HG02642 (cell line): ENCODE measurements around the gene POLD4.

Experiments used
- ATAC-seq: cut with Tn5 transposase; IDR thresholded peaks from one replicate; pipeline ENCODE4 v1.9.1; 2021; ENCODE audit warnings: mild to moderate bottlenecking; ENCODE audit not compliant: unreplicated experiment, poor library complexity

POLD4 gene

DNA sequence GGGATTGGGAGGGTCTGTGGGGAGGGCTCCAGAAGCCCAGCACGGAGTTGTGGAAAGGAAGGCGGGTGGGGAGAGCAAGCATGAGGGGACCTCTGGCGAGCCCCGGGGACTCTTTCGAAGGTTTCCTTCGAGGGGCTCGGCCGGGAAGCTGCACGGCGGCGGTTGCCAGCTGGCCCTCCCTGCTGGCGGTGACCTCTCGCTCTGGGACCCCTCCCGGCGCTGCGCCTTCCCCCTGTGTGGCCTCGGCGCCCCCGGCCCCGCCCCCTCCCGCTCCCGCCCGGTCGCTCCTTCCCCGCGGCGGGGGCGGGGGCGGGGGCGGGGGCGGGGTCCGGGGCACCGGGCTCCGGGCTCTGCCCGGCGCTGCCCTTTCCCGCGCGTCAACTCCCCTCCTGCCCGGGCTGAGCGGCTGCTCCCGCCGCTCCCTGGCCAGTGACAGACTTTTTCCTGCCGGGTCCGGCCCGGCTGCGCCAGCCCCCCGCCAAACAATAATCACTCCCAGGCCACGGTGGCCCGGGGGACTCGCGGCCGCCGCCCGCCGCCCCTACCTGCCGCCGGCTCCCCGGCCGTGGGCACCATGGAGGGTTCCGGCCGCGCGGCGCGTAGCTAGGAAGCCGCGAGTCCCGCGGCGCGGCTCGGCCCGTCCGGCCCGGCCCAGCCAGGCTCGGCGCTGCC, 19.1 kb upstream of the POLD4 start:
- ATAC-seq = peak; percentile 24

DNA sequence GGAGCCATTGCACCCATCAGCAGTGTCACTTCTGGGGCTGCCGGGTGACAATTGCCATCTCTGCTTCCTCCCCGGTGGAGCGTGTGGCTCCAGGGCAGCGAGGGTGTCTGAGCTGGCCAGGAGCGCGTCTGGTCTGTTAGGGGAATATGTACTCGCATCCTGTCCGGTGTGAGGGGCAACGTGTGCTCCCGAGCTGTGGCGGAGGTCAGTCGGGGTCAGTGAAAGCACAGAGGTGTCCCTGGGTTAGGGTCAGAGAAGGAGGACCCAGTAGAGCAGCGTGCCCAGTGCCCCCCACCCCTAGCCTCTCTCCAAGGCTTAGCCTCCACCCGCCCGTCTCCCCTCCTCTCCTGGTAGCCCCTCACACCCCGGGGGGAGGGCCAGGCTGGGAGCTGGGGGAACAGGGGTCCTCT, 18.6 kb upstream of the POLD4 start:
- no peak for ATAC-seq

DNA sequence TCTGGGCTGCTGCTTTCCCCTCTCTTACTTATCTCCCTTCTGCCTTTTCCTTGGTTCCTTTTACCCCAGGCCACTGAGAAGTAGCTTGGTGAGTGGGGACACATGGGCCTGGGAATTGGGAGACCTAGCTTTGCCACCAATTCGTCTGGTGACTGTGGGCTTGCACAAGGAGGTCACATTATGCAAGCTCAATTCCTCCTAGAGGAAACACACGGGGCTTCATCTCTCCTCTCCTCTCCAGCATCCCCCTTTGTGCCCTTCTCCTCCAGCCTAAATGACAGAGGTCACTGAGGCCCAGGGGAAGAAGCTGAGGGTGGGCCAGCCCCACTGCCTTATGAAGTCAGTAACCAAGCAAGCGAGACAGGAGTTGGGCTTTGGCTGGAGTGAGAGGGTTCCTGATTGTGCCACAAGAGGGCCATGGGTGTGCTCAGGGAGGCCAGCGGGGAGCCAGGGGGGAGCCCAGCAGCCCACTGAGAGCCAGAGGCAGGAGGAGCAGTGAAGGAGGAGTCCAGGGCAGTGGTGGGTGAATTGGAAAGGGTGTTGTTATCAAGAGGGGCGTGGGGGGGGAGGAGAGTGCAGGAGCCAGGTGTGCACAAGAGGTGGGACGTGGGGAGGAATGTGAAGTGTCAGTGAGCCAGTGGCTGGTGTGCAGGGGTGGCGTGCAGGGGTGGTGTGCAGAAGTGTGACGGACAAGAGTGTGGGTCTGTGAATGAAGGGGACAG, 18.0 kb upstream of the POLD4 start:
- ATAC-seq = no peak

DNA sequence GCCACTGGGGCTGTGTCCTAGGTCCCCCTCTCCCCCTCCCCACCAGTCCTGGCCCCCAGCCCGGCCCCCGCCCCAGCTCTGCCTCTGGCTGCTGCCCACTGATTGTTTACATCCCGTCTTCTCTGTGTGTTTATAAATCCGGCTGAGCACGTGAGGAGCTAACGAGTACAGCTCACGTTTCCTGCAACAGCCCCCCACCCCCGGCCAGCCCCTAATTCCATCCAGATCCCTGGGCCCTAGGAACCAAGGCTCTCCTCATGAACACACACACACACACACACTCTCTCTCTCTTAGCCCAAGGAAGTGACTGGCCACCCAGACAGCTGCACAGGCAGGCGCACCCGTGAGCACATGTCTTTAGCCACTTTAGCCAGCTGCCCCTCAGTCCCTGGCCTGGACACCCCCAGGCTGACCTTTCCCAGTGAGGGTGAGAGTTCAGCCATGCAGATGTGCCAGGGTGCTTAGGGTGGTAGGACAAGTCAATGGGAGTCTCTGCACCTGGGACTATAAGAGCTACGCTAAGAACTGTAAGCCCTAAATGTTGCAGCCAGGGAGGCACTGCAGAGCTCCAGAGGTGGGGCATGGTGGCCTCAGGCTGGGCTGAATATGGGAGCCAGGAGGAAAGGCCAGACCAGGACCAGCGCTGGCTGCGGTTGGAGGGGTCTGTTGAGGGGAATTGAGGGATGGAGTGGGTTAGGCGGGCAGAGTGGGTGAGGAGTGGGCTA, 17.2 kb upstream of the POLD4 start:
- ATAC-seq = no peak

DNA sequence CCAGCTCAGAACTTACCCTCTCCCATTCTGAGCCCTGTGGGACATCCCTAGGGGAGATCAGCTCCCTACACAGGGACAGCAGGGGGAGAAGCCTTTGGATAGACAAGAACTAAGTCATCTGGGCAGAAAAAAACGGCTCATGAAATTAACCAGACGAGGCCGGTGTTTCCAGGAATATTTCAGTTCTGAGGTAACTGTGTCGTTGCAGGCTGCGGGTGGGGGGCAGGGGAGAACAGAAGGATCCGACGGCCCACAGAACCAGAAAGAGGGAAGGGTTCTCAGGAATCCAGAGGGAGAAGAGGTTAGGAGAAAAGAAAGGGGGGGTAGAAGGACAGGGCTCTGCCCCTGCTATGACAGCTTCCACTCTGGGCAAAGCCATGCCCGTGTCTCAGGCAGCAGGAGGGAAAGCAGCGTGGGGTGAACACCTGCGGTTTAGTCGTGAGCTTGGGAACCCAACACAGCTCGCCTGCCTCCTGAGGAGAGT, 16.5 kb upstream of the POLD4 start:
- no peak for ATAC-seq

DNA sequence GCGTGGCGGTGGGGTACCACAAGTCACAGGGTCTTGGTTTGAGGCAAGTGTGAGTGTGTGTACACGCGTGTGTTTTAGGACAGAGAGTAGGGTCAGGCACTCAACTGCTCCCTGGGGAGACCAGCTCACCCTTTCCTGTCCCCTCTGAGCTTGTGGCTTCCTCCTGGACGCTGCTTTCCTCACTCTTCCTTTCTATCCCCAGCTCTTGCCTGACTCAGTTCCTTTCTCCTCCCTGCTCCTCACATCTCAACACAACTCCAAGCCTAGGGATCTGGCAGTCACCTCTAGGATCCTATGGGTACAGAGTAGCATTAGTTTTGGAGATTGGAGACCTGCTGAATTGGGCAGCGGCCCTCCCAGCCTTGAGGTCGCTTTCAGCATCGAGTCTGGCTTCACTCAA, 15.9 kb upstream of the POLD4 start:
- ATAC-seq = no peak

DNA sequence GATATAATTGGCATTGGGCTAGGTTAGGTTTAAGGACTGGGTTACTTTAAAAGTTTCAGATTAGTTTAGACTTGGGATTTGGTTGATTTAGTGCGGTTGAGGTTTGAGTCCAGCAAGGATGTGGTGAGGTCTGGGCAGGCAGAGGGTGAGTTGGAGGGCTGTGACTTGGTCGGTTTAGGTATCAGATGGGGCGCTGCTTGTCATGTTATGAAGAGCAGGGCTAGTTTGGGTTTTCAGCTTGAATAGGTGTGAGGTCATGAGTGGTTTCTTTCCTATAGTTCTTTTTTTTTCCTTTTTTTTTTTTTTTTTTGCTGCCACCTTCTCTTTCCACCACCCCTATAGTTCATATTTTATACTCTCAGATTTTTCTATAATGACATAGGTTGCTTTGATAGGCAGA, 15.3 kb upstream of the POLD4 start:
- no peak for ATAC-seq

DNA sequence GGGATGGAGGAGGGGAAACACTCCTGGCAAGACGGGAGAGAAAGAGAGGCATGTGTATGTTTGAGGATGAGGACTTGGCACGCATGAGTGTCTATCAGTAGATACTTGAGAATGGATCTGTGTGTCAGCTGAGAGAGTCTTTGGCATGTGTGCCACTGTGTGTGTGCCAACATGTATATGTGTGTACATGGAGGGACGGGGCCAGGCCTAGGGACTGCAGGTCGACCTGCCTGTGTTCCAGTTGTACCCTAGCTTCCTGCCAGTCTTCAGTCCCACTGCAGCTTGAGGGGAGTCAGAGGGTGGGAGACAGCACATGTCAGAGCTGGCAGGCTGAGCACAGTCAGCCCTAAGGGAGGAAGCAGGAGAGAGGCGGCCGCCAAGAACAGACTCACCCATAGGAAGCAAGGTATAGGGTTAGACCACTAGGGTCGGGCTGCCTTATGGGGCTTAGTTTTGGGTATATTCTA, 14.4 kb upstream of the POLD4 start:
- no peak for ATAC-seq

DNA sequence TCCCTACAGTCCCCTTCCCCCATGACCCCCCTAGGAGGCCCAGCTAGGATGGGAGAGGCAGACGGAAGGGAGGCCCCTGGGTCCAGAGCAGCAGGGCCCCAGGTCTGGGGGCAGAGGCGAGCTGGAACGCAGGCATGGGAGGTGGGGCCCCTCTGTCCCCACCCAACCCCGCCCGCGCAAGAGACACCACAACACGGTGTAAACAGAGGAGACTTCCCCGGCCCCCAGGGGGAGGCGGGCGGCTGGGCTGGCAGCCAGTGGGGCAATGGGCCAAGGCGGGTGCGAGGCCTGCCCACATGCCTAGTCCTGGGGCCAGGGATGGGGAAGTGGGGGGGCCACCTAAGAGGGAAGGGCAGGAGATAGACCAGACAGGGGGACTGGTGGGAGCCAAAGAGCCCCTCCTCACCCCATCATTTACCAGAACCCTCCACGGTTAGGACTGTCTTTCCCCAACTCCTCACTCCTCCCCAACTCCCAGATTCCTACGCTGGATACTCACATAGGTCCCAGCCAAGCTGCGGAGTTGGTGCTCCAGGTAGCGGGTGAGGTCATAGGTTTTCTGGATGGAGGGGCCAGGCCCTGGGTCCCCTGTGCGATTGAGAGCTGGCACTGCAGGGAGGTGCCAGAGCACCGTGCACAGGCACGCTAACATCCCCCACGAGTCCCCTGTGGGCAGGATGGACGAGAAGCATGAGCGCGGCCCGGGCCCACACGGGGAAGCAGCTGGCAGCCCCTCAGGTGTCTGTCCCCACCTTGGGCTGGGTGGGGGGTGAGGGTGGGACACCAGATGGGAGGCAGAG, 13.8 kb upstream of the POLD4 start:
- ATAC-seq = no peak

DNA sequence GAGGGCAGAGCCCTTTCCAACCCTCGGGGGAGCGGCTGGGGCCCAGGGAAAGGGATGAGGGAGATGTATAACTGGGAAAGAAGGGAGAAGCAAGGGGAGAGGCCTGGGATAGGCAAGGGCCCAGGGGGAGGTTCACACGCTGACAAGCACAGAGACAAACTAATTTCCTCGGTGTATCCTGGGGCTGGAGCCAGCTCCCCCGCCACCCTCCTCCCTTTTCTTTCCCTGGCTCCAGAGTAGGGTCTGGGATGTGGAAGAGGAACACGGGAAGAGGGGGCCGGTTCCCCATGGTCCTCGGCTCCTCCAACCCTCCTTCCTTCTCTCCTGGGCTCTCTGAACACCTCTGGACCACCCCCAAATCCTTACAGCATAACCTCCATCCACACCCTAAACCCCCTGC, 13.2 kb upstream of the POLD4 start:
- no peak for ATAC-seq

DNA sequence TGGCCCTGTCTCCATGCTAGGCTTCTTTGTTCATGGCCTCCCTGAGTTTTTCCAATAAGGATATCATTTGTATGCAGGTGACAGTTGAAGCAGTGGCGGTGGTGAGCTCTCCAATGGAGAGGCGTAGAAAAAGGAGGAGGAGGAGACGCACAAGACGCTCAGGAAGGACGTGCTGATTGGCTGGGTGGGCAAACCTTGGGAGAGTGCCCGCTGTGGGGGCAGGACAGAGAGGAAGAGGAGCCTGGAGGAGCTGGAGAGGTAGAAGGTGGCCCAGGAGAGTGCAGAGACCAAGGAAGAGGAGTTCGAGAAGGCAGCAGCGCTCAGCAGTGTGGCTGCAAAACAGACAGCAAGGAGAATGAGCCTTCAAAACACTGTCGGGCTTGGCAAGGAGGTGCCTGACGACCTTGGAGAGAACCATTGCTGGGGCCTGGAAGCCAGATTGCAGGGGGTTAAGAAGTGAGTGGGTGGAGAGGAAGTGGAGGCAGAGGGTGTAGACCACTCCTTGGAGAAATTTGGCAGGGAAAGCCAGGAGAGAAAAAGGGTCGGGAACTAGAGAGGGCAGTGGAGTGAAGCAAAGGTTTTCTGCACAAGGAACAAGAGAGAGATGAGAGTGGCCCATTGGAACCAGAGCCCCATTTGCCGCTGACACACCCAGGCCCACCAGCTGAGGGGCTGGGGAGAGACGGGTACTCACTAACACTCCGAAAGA, 12.5 kb upstream of the POLD4 start:
- no peak for ATAC-seq

DNA sequence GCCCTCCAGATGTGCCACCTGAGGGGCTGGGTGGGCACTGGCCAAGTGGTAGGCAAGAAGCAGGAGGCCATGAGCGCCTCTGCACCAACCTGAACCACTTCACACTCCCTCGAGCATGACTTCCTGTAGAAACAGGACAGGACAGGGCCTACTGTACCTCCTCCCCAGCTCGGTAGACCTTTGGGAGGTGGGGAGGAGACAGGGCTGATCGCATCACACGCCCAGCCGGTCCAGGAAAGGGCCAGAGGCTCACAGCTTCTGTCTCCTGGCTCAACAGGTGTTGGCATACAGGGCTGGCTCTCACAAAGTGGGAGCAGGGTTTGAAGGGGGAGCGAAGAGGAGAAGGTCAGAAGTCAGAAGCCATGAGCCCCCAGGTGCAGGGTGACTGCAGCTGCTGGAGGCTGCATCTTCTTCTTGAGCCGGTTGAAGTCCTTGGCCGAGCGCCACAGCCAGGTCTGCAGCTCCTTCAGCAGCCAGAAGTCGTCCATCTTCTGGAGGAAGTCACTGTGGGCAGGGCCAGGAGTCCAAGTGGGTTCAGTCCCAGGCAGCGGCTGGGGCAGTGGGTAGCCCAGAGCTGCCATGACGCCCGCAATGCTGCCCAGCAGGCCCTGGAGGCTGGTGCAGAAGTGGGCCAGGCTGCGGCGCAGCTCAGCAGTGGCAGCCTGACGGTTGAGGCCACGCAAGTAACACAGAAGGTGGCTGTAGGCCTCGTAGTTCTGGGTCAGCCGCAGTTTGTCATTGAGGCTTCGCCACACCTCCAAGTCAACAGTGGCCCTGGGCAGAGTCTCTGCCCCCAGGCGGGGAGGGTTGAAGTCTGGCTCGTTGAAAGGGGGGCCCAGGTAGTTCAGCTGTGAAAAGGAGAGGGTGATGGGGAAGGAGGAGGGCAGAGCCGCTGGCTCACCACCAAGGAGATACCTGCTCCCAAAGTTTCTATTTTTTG, 11.7 kb upstream of the POLD4 start:
- no peak for ATAC-seq

DNA sequence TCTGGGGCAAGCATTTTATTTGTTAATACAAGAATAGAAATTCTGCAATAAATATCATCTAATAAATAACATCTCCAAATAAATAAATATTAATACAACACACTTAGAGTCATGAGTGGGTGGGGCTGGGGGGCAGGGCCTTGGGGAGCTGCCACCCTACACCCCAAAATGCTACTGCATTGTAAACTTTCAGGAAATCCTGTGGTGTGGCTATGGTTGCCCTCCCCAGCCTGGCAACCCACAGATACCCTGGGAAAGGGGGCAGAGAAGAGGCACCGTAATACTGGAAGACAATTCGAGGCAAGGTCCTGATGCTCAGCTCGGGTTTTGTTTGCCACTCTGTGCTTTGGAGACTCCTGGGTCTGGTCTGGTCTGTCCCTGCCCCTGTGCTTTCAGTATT, 10.8 kb upstream of the POLD4 start:
- ATAC-seq = no peak

DNA sequence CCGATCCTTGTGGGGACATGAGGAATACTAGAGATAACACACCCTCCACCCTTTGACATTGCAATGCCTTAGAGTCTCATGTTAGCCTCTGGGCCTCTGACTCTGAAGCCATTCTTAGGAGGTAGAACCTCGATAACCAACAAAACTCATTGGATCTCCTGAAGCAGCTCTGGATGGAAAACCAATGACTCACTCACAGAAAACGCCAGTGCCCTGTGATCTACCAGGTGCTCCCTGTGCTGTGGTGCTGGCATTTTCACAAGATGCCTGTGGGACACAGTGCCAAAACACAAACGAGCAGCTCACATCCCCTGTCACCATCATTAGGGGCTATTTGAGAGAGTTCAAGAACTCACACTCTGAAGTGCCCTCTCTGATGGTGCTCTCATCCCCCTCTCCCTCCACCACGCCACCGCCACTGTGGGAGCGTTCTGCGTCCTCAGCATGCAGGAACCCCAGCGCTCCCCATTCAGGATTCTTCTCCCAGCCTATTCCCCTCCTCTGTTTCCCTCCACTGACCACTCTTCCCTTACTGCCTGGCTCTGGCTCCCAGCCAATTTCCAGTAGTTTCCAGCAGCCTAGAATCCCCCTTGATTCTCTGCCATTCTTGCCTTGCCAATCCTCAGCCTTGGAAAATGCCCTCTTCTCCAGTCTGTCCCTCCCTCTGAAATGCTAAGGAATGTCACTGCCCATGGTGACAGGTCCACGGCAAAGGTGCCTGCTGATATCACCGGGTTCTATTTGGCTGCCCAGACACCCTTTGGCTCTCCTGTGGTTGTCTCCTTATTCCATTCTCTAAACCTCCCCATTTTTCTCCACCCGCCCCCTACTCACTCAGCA, 4.7 kb upstream of the POLD4 start:
- ATAC-seq = no peak

DNA sequence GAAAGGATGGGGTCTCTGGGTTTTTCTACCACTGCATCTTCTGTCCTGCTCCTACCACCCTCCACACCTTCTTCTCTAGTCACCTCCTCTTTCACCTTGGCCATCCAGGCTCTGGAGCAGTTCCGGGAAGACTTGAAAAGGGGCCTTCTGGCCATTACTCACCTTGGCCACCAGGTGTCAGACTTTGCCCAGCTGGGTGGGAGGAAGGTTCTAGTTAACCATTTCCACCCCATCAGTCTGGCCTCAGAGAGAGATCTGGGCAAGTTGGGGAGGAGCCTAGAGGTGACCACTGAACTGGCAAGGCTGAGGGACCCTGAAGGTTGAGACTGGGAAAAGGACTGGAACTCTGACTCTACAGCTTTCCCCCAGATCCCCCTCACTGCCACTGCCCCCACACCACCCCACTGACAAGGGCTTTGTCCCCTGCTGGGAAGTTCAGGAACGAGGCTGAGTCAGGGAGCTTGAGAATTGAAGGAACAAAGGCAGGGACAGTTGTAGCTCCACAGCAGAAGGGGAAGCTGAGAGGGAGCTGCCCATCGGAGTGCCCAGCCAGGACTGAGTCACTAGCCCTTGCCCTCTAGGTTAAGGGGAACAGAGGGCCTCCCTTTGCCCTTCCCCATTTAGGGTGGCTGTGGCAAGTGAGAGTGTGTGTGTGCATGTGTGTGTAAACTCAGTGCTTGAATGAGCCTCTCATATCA, 3.7 kb upstream of the POLD4 start:
- no peak for ATAC-seq

DNA sequence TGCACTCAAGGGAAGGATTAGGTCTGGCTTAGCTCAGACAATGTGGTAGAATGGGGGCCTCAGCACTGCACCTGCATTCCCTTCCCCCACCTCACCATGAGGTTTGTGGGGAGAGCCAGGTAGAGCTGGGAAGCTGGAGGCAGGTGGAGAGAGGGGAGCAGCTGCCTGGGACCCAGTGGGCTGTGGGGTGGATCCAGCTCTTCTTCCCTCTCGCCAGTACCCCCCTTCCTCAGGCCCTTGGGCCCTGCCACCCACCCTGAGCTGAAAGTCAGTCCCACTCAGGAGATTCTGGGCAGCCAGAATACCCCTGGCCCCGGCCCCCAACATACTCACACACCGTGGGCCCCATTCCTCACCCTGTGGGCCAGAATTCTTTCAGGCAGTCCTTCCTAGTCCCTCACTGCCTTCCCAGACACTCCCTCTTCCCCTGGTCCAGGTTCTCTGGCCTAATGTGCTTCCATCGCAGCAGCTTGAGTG, 3.1 kb upstream of the POLD4 start:
- ATAC-seq = no peak

DNA sequence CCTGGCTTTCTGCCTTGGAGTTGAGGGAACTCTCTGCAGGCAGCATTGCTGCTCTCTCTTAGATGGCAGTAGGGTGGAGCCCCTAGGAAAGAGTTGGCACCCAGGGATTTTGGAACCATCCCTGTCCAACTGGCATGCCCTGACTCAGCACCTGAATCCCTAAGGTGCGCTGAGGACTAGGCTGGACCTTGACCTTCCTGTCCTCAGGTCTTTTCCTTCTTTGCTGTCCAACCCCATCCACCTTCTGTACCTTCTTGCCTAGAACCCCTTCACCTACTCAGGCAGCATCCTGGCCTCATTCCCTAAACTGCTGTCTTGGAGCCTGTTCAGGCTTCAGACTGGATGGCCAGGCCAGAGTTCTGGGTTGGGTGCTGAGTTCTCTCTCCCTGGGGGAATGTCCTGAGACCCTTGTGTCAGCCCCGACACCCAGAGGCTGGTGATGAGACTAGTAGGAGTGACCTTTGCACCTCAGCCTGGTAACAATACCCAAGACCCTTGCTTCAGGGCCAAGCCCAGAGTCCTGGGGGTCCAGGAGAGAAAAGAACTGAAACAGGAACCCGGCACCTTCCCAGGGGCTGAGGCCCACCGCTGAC, 2.5 kb upstream of the POLD4 start:
- no peak for ATAC-seq
